Osteoblast (primary cell): ENCODE measurements around the gene IL16. TPM values are rescaled to one million over a fixed set of nuclear protein-coding genes. Genes with fewer than 3 reads are reported as not detected.

Experiments used
- DNase-seq: peaks from one replicate; pipeline ENCODE4 v3.0.0; 2011; ENCODE audit warnings: low spot score, mixed read lengths; ENCODE audit not compliant: insufficient read length; ENCODE audit errors: missing footprints
- H2AFZ ChIP-seq: 2 replicates; pipeline ENCODE4 v1.6.0; 2011; ENCODE audit warnings: mild to moderate bottlenecking, low read length
- H3K27ac ChIP-seq: 2 replicates; pipeline ENCODE4 v1.5.1; 2011; ENCODE audit warnings: mild to moderate bottlenecking, low read depth, low read length, moderate library complexity
- H3K27me3 ChIP-seq: 2 replicates; pipeline ENCODE4 v1.6.0; 2012; ENCODE audit warnings: mild to moderate bottlenecking, control low read depth, inconsistent platforms, low read length, moderate library complexity; ENCODE audit not compliant: insufficient read depth
- H3K36me3 ChIP-seq: 2 replicates; pipeline ENCODE4 v1.5.1; 2011; ENCODE audit warnings: mild to moderate bottlenecking, low read length, control low read depth, moderate library complexity; ENCODE audit not compliant: insufficient read depth
- H3K4me1 ChIP-seq: 2 replicates; pipeline ENCODE4 v1.5.1; 2011; ENCODE audit warnings: mild to moderate bottlenecking, low read length, control low read depth, moderate library complexity; ENCODE audit not compliant: insufficient read depth
- H3K4me2 ChIP-seq: 2 replicates; pipeline ENCODE4 v1.6.0; 2011; ENCODE audit warnings: mild to moderate bottlenecking, low read length; ENCODE audit not compliant: insufficient read depth
- H3K4me3 ChIP-seq: fragments of 200-600 bp; sonication (generic); 3 replicates; pipeline ENCODE4 v1.5.1; 2012; ENCODE audit warnings: mild to moderate bottlenecking, low read length, inconsistent platforms; ENCODE audit not compliant: insufficient read depth
- H3K79me2 ChIP-seq: 2 replicates; pipeline ENCODE4 v1.6.0; 2012; ENCODE audit warnings: mild to moderate bottlenecking, low read length, control low read depth, inconsistent platforms; ENCODE audit not compliant: insufficient read depth
- H3K9me3 ChIP-seq: 2 replicates; pipeline ENCODE4 v1.5.1; 2011; ENCODE audit warnings: low read depth, low read length, control low read depth
- H4K20me1 ChIP-seq: 2 replicates; pipeline ENCODE4 v1.6.0; 2012; ENCODE audit warnings: mild to moderate bottlenecking, low read length, control low read depth; ENCODE audit not compliant: insufficient read depth
- CTCF ChIP-seq: IDR thresholded peaks from 2 replicates; pipeline ENCODE4 v1.5.1; 2011; ENCODE audit warnings: mild to moderate bottlenecking, low read depth, low read length, moderate library complexity; ENCODE audit errors: extremely low read depth
- total RNA-seq: library from RNA; depleted of rRNA; stranded (reverse); fragments of >200 nt; gene quantifications from 2 replicates; pipeline ENCODE4 v1.2.3, GENCODE V29; 2012

Gene IL16
- total RNA-seq, 1 donor, result 6.5 TPM

GRCh38 chr15:81281766-81282605 lies 85.3 kb downstream of the IL16 start:
- H3K4me2 ChIP-seq, result no peak overlapping the region
- H3K9me3 ChIP-seq, result no peaks in the 10 kb centered on the region
- no peaks in the 10 kb centered on the region for H4K20me1 ChIP-seq
- H3K27me3 ChIP-seq, result peaks cover 3% of the 10 kb centered on the region
- H2AFZ ChIP-seq, result no peak overlapping the region
- TF ChIP-seq CTCF, result no peak
- H3K79me2 ChIP-seq, result no peaks in the 10 kb centered on the region
- no peak for DNase-seq
- H3K4me3 ChIP-seq, result no peak overlapping the region
- no peak overlapping the region for H3K27ac ChIP-seq
- no peaks in the 10 kb centered on the region for H3K36me3 ChIP-seq
- H3K4me1 ChIP-seq, result no peaks in the 10 kb centered on the region

GRCh38 chr15:81282606-81282895 lies 85.9 kb downstream of the IL16 start:
- Histone ChIP-seq H3K36me3 (no peaks in the 10 kb centered on the region), H3K4me1 (no peaks in the 10 kb centered on the region), H3K4me2 (no peak overlapping the region), H3K79me2 (no peaks in the 10 kb centered on the region), H3K9me3 (no peaks in the 10 kb centered on the region), H4K20me1 (no peaks in the 10 kb centered on the region), H3K27me3 (peaks cover 3% of the 10 kb centered on the region), H3K4me3 (no peak overlapping the region), H2AFZ (no peak overlapping the region), H3K27ac (no peak overlapping the region)
- TF ChIP-seq CTCF, result no peak
- DNase-seq, result no peak

- no peaks in the 10 kb centered on the region for H3K36me3 ChIP-seq
Observed at GRCh38 chr15:81282911-81283310, 86.2 kb downstream of the IL16 start.

More at GRCh38 chr15:81282911-81283310, 86.2 kb downstream of the IL16 start:
- Histone ChIP-seq H3K9me3 (no peaks in the 10 kb centered on the region), H3K27me3 (peaks cover 3% of the 10 kb centered on the region), H3K4me2 (no peak overlapping the region), H4K20me1 (no peaks in the 10 kb centered on the region), H3K79me2 (no peaks in the 10 kb centered on the region), H3K4me3 (no peak overlapping the region), H2AFZ (no peak overlapping the region), H3K4me1 (no peaks in the 10 kb centered on the region), H3K27ac (no peak overlapping the region)
- no peak for TF ChIP-seq CTCF
- DNase-seq, result no peak
